Transverse colon (tissue), 4 donors: Measurements from ENCODE around the gene CDT1. TPM values are rescaled to one million over a fixed set of nuclear protein-coding genes. Genes with fewer than 3 reads are reported as not detected.

Source experiments
- DNase-seq: peaks from one replicate; pipeline ENCODE4 v3.0.0-alpha.2; 2019
- H3K27ac ChIP-seq, 4 donors: fragments of 200-600 bp; sonication (generic); 2 replicates each; pipeline ENCODE4 v1.5.1; 2016 to 2018; ENCODE audit warnings: inconsistent platforms in 4 of 4
- H3K27me3 ChIP-seq: fragments of 200-600 bp; sonication (generic); 2 replicates; pipeline ENCODE4 v1.5.1; 2017; ENCODE audit warnings: inconsistent platforms
- H3K36me3 ChIP-seq, 4 donors: fragments of 200-600 bp; sonication (generic); 2 replicates each; pipeline ENCODE4 v1.5.1; 2017 to 2019; ENCODE audit warnings: inconsistent platforms in 4 of 4
- H3K4me1 ChIP-seq, 4 donors: fragments of 200-600 bp; sonication (generic); 2 replicates each; pipeline ENCODE4 v1.5.1; 2017 to 2020; ENCODE audit warnings: inconsistent platforms in 4 of 4
- H3K4me3 ChIP-seq, 4 donors: fragments of 200-600 bp; sonication (generic); 1 replicate in 1 of 4; 2 replicates in 3 of 4; pipeline versions ENCODE4 v1.5.1 to v1.6.1; 2017 to 2019; ENCODE audit warnings: inconsistent platforms in 4 of 4
- H3K9me3 ChIP-seq, 2 donors: fragments of 200-600 bp; sonication (generic); 2 replicates each; pipeline ENCODE4 v1.5.1; 2017 to 2019; ENCODE audit warnings: inconsistent platforms in 2 of 2
- CTCF ChIP-seq, 5 experiments: fragments of 200-600 bp in 3 of 5; fragments of 450-650 bp in 2 of 5; sonication (generic) in 3 of 5; IDR thresholded peaks; 1 replicate in 2 of 5; 2 replicates in 3 of 5; pipeline ENCODE4 v1.5.1; 2016 to 2017; ENCODE audit warnings: antibody characterized with exemption in 5 of 5, inconsistent platforms in 3 of 5, mild to moderate bottlenecking in 2 of 5, moderate library complexity in 1 of 5
- EP300 ChIP-seq: sonication (generic); formaldehyde crosslinking; IDR thresholded peaks from one replicate; pipeline ENCODE4 v1.6.1; 2017; ENCODE audit warnings: antibody characterized with exemption, low read depth
- POLR2A ChIP-seq: fragments of 450-650 bp; IDR thresholded peaks from one replicate; pipeline ENCODE4 v1.6.1; 2016; ENCODE audit warnings: antibody characterized with exemption, mild to moderate bottlenecking, moderate library complexity
- POLR2AphosphoS5 ChIP-seq, 3 donors: sonication (generic); formaldehyde crosslinking; IDR thresholded peaks; one replicate each; pipeline ENCODE4 v1.6.1; 2016; ENCODE audit warnings: antibody characterized with exemption in 3 of 3
- WGBS, 2 donors: methylation state at CpG; one replicate each; pipeline ENCODE4 v1.1.5; 2018; ENCODE audit warnings: low coverage in 1 of 2; 5-methylcytosine and 5-hydroxymethylcytosine counted together
- in situ Hi-C, 4 donors: fragments of 200-750 bp; cut with MboI; loops; one replicate each; pipeline versions ENCODE4 v1.15.0 to v1.15.1; 2017; ENCODE audit warnings: low sequenced_read_pairs in 3 of 4, low pct_ligation_motif_present in 1 of 4, low pct_unique_long_range_greater_than_20kb in 1 of 4
- intact Hi-C: fragments of 100-400 bp; cut with DNase I; formaldehyde crosslinking; loops from one replicate; pipeline ENCODE4 v1.15.1; 2023; ENCODE audit warnings: low total_unique reads
- total RNA-seq, 4 donors: library from RNA; depleted of rRNA; stranded (reverse); fragments of >200 nt; gene quantifications; one replicate each; pipeline ENCODE4 v1.1.0, GENCODE V29; 2016

CDT1 gene
- total RNA-seq, 4 donors from 2014 or later, result 3.8 to 12.5 (median 6.7) TPM; not detected in 1

- Histone ChIP-seq H3K4me3 (no peak overlapping the region), H3K27me3 (peaks cover 12% of the 10 kb centered on the region), H3K9me3 (no peaks in the 10 kb centered on the region), H3K4me1 (peaks cover 0 to 12% (median 5%) of the 10 kb centered on the region in 4 donors), H3K36me3 (no peaks in the 10 kb centered on the region), H3K27ac (no peak overlapping the region)
- DNase-seq, result no peak
- TF ChIP-seq POLR2A (no peak), CTCF (IDR thresholded peaks at IDR 0.05) (no peak), POLR2AphosphoS5 (IDR thresholded peaks at IDR 0.05) (no peak), EP300 (no peak)
- in situ Hi-C loops, result no loop called here
- intact Hi-C loops, result no loop called here
- 77% methylated on average over 4 of the region's 4 CpGs; no CpG with 5 or more reads in 1 of the 2 donors for whole genome bisulfite sequencing, 2 donors
These were observed 7.3 kb upstream of the CDT1 start for GRCh38 chr16:88796278-88796677.

- Histone ChIP-seq H3K4me1 (peaks cover 0 to 20% (median 14%) of the 10 kb centered on the region in 4 donors), H3K27ac (no peak overlapping the region), H3K9me3 (no peaks in the 10 kb centered on the region), H3K36me3 (no peaks in the 10 kb centered on the region), H3K27me3 (peaks cover 9% of the 10 kb centered on the region), H3K4me3 (no peak overlapping the region)
- WGBS, 2 donors, result 73 to 89% methylated on average over 4 of the region's 4 CpGs
- DNase-seq, result no peak
- in situ Hi-C loops, result no loop called here
- intact Hi-C loops, result no loop called here
- no peak for TF ChIP-seq EP300
These were observed 5.5 kb upstream of the CDT1 start for GRCh38 chr16:88798073-88798472.

DNA sequence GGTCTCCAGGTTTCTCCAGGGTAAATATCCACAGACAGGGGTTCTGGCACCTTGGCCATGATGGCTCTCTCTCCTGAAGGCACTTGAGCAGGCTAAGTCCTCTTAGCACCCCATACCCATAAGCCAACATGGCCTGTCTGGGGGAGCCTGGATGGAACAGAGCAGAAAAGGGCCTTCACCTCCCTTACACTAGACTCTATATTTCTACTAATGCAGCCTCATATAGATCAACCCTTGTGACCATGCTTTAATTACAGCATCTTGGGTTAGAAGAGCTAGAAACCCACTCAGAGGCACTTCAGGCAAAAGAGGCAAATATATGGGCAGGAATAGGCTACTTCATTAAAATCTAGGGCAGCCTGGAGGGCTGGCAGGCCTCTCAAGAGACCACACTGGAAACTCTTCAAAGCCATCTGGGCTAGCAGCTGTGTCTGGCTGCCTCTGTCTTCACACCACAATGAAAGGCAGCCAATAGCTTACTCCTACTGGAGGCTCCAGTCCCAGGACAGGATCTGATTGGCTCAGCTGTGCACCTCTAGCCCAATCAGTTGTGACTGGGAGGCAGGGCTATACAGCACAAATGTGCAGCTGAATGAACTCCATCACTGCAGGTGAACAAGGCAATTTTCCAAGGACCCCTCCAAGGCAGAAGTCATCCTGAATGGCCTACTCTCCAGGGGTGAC lies 4.7 kb upstream of the CDT1 start:
- no peak overlapping the region for H3K4me3 ChIP-seq
- H3K9me3 ChIP-seq, result no peaks in the 10 kb centered on the region
- in situ Hi-C loops (no loop called here), intact Hi-C loops (no loop called here)
- TF ChIP-seq CTCF (IDR thresholded peaks at IDR 0.05) (no peak), EP300 (no peak), POLR2AphosphoS5 (IDR thresholded peaks at IDR 0.05) (no peak), POLR2A (no peak)
- no peak overlapping the region for H3K27ac ChIP-seq
- DNase-seq, result no peak
- H3K27me3 ChIP-seq, result peaks cover under 1% of the 10 kb centered on the region
- H3K36me3 ChIP-seq, result no peaks in the 10 kb centered on the region
- peaks cover 0 to 14% (median 12%) of the 10 kb centered on the region in 4 donors for H3K4me1 ChIP-seq

DNA sequence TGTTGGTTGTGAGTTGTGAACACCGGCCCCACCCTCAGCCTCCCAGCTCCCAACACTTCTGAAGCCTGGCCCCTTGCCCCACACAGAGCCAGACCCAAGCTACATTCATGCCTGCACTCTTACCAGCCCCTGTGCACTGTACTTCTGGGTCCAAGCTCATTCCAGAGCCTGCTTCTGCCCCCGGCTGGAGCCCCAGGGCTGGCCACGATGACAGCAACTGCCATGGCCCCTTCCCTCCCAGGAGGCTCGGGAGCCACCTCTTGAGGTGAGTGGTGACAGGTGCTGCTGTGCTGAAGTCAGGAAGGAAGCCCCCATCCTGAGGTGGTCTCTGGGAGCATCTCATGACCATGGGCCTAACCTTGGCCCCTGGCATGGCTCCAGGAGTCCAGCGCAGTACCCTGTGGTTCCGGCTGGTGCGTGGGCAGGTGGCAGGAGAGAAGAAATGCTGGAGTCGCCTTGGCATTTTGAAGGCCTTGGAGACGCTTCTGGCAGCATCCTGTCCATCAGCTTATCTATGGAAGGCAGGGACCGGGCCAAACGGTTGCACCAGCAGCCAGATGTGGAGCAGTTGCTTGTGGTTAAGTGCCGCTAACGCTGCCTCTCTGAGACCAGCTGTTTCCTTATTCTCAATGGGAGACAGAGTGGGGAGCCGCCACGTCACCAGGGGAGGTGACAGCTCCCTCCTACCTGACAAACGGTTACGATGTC lies 3.9 kb upstream of the CDT1 start:
- WGBS, 2 donors, result 80 to 85% methylated on average over 4 to 17 of the region's 17 CpGs
- H3K27ac ChIP-seq, result no peak overlapping the region
- no peak for DNase-seq
- no peak for TF ChIP-seq POLR2AphosphoS5 (IDR thresholded peaks at IDR 0.05)
- no peak for TF ChIP-seq POLR2A
- no peak for TF ChIP-seq CTCF (IDR thresholded peaks at IDR 0.05)
- no peak for TF ChIP-seq EP300
- in situ Hi-C loops (loop anchor here in 1 of 4 donors (25.0 kb wide), 1 partner anchor 413 kb away; the partner anchor contains the start of genes SLC22A31 and ZNF778), intact Hi-C loops (no loop called here)
- no peaks in the 10 kb centered on the region for H3K9me3 ChIP-seq
- H3K36me3 ChIP-seq, result no peaks in the 10 kb centered on the region
- peaks cover 6 to 21% (median 19%) of the 10 kb centered on the region in 4 donors for H3K4me1 ChIP-seq
- H3K27me3 ChIP-seq, result no peaks in the 10 kb centered on the region
- H3K4me3 ChIP-seq, result no peak overlapping the region
